Neural crest cell (in vitro differentiated cells): ENCODE measurements around the gene NCL. TPM values are rescaled to one million over a fixed set of nuclear protein-coding genes. Genes with fewer than 3 reads are reported as not detected.

Experiments used
- DNase-seq: peaks from one replicate; pipeline ENCODE4 v3.0.0; 2021; ENCODE audit warnings: low read depth, mixed read lengths, low spot score
- H3K27ac Mint-ChIP-seq: one replicate; pipeline ENCODE4 v1.8.0; 2021; ENCODE audit warnings: mild to moderate bottlenecking, mixed read lengths; ENCODE audit not compliant: unreplicated experiment
- H3K27me3 Mint-ChIP-seq: 2 replicates; pipeline ENCODE4 v1.8.0; 2021; ENCODE audit warnings: low read depth, mild to moderate bottlenecking, mixed read lengths
- H3K36me3 Mint-ChIP-seq: 2 replicates; pipeline ENCODE4 v1.8.0; 2021; ENCODE audit warnings: low read depth, mild to moderate bottlenecking, mixed read lengths
- H3K4me1 Mint-ChIP-seq: 2 replicates; pipeline ENCODE4 v1.8.0; 2021; ENCODE audit warnings: mixed read lengths
- H3K4me3 Mint-ChIP-seq: one replicate; pipeline ENCODE4 v1.8.0; 2021; ENCODE audit warnings: mild to moderate bottlenecking, mixed read lengths
- H3K9me3 Mint-ChIP-seq: 2 replicates; pipeline ENCODE4 v1.8.0; 2021; ENCODE audit warnings: mixed read lengths
- total RNA-seq: library from RNA; stranded (reverse); gene quantifications from 2 replicates; pipeline ENCODE4 v1.2.1, GENCODE V29; 2021
- TF ChIP-seq, protein P1 (sequence below): fragments of 200-600 bp; sonication (generic); conservative IDR thresholded peaks from 2 replicates; pipeline ENCODE4 v1.5.0; 2021; ENCODE audit warnings: antibody characterized with exemption, mild to moderate bottlenecking

The NCL gene
- total RNA-seq, 1 donor from 2014 or later = 999 TPM

GRCh38 chr2:231413921-231414476 lies 50.3 kb downstream of the NCL start:
- no peak overlapping the region for H3K27ac Mint-ChIP-seq
- peaks cover 7% of the 10 kb centered on the region for H3K36me3 Mint-ChIP-seq
- peaks cover 19% of the 10 kb centered on the region for H3K4me1 Mint-ChIP-seq
- peaks cover 2% of the 10 kb centered on the region for H3K9me3 Mint-ChIP-seq
- no peak for DNase-seq
- H3K4me3 Mint-ChIP-seq = no peak overlapping the region
- TF ChIP-seq, protein P1, sequence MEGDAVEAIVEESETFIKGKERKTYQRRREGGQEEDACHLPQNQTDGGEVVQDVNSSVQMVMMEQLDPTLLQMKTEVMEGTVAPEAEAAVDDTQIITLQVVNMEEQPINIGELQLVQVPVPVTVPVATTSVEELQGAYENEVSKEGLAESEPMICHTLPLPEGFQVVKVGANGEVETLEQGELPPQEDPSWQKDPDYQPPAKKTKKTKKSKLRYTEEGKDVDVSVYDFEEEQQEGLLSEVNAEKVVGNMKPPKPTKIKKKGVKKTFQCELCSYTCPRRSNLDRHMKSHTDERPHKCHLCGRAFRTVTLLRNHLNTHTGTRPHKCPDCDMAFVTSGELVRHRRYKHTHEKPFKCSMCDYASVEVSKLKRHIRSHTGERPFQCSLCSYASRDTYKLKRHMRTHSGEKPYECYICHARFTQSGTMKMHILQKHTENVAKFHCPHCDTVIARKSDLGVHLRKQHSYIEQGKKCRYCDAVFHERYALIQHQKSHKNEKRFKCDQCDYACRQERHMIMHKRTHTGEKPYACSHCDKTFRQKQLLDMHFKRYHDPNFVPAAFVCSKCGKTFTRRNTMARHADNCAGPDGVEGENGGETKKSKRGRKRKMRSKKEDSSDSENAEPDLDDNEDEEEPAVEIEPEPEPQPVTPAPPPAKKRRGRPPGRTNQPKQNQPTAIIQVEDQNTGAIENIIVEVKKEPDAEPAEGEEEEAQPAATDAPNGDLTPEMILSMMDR = no peak
- peaks cover 13% of the 10 kb centered on the region for H3K27me3 Mint-ChIP-seq

DNA sequence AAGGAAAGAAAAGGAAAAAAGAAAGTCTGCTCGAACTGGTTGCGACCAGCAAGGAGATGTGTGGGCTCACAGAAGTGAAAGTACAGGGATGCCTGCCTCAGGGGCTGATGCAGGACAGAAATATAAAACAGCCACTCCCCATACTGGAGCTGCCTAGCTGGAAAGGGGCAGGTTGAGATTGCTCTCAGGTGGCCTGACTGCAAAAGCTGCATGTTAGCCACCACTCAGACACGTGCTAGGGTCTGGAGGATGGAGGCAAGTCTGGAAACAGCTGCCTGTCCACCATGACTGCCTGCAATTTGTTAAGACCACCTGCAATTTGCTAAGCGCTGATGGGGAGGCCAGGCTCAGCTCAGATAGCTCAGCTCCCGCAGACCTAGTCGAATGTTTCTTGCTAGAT lies 50.8 kb downstream of the NCL start:
- Mint-ChIP-seq H3K27ac (no peak overlapping the region), H3K27me3 (peaks cover 13% of the 10 kb centered on the region), H3K36me3 (peaks cover 7% of the 10 kb centered on the region), H3K4me3 (no peak overlapping the region), H3K4me1 (peaks cover 19% of the 10 kb centered on the region), H3K9me3 (peaks cover 2% of the 10 kb centered on the region)
- DNase-seq = no peak
- TF ChIP-seq, protein P1 = no peak

DNA sequence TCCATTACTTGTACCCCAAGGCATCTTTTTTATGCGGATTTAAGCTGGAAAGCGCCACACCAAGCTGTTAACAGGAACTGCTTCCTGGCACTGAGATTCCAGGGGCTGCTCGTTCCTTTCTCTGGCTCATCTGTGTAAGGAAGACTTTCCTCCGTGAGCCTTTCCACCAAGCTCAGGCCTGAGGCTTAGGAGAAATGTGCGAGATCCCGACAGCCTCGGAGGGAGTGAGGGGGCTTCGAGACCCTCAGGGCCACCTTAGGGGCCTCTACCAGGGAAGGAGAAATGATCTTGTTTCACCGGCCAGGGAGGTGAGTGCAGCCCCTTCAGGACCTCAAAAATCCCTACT lies 51.7 kb downstream of the NCL start:
- Mint-ChIP-seq H3K36me3 (peaks cover 7% of the 10 kb centered on the region), H3K27me3 (peaks cover 13% of the 10 kb centered on the region), H3K4me3 (peak overlapping the region; percentile 33), H3K4me1 (peaks cover 19% of the 10 kb centered on the region), H3K9me3 (peaks cover 2% of the 10 kb centered on the region), H3K27ac (no peak overlapping the region)
- TF ChIP-seq, protein P1 = no peak
- no peak for DNase-seq

DNA sequence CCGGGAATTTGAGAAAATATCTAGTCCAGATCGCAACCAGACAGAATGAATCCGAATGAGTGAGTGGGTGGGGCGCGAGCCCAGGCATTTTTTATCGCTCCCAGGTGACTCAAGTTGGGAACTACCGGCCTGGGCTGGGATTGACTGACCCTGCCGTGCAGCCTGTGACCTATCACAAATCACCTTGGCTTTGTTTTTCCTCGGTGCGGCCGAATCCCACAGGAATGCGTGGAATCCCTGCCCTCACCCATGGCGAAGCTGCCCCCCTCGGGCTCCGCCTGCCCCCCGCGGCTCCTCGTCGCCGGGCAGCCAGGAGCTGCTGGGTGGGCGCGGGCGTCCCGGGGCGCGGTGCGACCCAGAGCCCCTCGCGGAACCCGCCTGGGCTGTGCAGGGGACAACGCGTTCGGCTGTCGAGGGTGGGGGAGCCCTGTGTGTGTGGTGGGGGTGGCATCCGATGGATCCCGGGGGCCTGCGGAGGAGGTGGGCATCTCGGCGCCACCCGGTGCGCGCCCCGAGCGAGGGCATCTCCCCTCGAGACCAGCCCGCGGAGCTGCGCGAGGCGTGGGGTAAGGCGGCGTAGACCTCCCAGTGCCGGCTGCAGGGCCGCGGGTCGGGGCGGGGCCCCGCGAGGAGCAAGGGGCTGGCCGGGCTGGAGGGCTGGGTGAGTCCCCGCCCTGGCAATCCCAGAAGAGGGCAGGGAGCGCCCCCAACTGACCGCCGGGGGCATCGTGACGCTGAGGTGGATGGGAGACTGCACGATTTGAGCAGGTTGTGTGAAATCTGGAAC lies 52.3 kb downstream of the NCL start:
- H3K27me3 Mint-ChIP-seq = peaks cover 13% of the 10 kb centered on the region
- peak overlapping the region; percentile 88 for H3K4me3 Mint-ChIP-seq
- peak; percentile 98 for DNase-seq
- peaks cover 7% of the 10 kb centered on the region for H3K36me3 Mint-ChIP-seq
- peaks cover 19% of the 10 kb centered on the region for H3K4me1 Mint-ChIP-seq
- peaks cover 2% of the 10 kb centered on the region for H3K9me3 Mint-ChIP-seq
- TF ChIP-seq, protein P1 = peak; percentile 92
- H3K27ac Mint-ChIP-seq = no peak overlapping the region

DNA sequence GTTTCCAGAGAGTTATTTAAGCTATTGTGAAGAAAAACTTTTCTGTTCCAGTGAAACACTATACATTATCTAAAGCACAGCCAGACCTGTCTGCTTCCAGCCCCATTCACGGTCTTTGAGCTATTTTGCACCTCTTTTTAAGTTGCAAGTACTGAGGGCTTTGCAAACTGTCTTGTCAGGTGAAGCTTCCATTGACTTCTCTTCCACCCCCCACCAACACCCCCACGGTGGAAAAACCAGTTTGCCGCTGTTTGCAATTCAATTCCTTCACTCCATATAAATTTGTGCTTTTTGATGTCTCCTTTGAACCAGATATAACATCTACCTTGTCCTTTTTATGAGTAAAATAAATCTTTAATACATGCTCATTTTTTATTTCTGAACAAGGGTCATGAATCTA lies 53.0 kb downstream of the NCL start:
- DNase-seq = no peak
- peaks cover 2% of the 10 kb centered on the region for H3K9me3 Mint-ChIP-seq
- peaks cover 13% of the 10 kb centered on the region for H3K27me3 Mint-ChIP-seq
- H3K4me3 Mint-ChIP-seq = peak overlapping the region; percentile 88
- peaks cover 19% of the 10 kb centered on the region for H3K4me1 Mint-ChIP-seq
- H3K36me3 Mint-ChIP-seq = peaks cover 7% of the 10 kb centered on the region
- no peak overlapping the region for H3K27ac Mint-ChIP-seq
- TF ChIP-seq, protein P1 = no peak
